ENCODE measurements around the gene LCE2D.

GRCh38 chr1:152621993-152622392 lies 41.2 kb upstream of the LCE2D start:
- TF ChIP-seq ZFX (IDR thresholded peaks at IDR 0.05): no peak
- TF ChIP-seq, protein P1, sequence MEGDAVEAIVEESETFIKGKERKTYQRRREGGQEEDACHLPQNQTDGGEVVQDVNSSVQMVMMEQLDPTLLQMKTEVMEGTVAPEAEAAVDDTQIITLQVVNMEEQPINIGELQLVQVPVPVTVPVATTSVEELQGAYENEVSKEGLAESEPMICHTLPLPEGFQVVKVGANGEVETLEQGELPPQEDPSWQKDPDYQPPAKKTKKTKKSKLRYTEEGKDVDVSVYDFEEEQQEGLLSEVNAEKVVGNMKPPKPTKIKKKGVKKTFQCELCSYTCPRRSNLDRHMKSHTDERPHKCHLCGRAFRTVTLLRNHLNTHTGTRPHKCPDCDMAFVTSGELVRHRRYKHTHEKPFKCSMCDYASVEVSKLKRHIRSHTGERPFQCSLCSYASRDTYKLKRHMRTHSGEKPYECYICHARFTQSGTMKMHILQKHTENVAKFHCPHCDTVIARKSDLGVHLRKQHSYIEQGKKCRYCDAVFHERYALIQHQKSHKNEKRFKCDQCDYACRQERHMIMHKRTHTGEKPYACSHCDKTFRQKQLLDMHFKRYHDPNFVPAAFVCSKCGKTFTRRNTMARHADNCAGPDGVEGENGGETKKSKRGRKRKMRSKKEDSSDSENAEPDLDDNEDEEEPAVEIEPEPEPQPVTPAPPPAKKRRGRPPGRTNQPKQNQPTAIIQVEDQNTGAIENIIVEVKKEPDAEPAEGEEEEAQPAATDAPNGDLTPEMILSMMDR (conservative IDR thresholded peaks at IDR 0.05): no peak

Data from C4-2B (cell line).